ENCODE data around the gene AGXT.

The AGXT gene

DNA sequence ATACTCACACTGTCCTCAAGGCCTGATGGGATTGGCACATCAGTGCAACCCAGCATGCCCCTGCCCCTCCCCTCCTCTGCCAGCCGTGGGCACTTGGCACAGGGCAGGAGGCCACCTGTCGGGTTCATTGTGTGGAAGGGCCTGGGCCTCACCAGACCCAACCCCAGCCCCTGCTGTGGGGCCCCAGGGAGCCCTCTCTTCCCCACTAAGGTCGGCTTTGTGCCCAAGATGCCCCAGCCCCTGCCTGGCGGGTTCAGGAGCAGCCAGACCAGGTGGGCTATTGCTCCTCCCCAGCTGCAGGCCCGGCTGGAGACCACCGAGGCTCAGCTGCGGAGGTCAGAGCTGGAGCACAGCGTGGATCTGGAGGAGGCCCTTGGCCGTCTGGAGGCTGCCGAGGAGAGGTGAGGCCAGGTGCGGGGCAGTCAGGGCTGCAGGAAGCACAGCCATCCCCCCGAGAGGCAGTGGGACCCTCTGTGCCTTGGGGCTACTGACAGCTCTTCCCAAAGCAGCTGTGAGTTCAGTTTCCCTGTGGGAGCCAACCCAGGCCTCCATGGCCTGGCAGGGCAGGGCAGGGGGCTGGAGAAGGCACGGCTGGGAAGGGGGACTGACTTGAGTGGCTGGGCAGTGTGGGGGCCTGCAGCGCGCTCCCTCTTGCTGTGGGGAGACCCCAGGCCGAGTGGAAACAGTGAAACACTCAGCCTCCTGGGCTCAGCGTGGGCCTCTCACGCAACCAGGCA lies 53.8 kb downstream of the AGXT start:
- no peak for TF ChIP-seq CTCF (IDR thresholded peaks at IDR 0.05)

GRCh38 chr2:240922982-240923537 lies 54.4 kb downstream of the AGXT start:
- no peak for TF ChIP-seq CTCF (IDR thresholded peaks at IDR 0.05)

DNA sequence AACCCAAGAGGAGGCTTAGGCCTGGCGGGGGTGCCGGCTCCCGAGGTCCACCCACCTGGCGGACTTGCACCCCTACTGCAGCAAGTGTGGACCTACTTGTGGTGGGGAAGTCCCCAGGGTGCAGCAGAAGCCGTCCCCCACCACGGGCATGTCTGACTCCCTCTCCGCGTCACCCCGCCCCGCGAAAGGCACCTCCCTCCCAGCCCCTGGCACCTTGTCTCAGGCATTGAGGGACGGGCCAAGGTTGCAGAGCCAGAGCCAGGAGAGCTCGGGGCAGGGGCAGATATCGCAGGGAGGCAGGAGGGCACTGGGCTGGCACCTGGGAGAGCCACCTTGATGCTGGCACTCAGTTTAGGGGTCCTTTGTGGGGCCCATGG lies 56.6 kb downstream of the AGXT start:
- no peak for TF ChIP-seq CTCF (IDR thresholded peaks at IDR 0.05)

GRCh38 chr2:240925568-240926515 lies 57.2 kb downstream of the AGXT start:
- no peak for TF ChIP-seq CTCF (IDR thresholded peaks at IDR 0.05)

DNA sequence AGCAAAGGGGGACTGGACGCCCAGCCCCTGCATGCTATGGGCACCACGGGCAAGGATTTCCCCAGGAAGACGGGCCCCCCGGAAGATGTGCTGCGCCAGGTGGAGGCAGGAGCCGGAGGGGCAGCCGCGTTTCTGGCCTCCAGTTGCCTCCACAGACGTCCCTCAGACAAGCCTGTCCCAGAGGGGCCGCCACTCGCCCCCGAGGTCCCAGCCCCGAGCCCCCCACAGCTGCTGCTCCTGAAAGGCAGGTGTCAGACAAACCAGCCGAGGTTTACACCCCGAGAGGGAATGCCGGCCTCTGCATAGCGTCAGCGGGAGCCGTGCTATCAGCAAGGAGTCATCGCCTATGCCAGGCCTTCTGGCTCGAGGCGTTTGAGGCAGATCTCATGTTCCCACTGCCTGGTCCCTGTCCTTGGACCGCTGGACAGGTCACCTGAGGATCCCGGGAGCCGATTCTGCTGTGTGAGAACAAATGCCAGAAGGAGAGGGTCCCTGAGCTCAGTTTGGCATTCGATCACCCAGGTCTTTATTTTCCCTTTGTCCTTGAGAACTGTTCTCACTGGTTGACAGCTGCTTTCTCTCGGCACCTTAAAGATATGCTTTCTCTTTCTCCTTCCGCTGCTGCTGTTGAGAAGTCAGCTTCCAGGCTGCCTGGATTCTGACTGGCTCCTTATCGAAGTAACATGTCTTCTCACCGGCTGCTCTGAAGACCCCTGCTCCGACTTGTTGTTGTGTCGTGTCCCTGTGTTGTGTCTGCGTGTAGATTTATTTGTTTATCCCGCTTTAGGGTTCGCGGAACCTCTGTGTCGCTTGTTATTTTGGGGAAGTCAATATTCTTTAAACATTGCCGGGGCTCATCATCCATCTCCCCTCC lies 58.1 kb downstream of the AGXT start:
- no peak for TF ChIP-seq CTCF (IDR thresholded peaks at IDR 0.05)

DNA sequence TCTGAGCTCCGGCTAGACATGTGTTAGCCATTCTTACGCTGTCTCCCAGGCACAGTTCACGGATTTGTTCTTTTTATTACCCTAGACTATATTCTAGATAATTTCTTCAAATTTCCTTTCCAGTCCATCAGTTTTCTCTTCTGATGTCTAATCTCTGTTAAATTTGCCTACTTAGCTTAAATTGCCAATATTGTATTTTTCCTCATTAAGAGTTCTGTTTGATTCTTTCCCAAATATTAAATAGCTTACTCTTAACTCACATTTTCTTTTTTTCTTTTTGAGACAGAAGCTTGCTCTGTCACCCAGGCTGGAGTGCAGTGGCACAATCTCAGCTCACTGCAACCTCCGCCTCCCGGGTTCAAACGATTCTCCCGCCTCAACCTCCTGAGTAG lies 58.8 kb downstream of the AGXT start:
- no peak for TF ChIP-seq CTCF (IDR thresholded peaks at IDR 0.05)
